ENCODE results near the gene TRAPPC5. TPM values are rescaled to one million over a fixed set of nuclear protein-coding genes. Genes with fewer than 3 reads are reported as not detected.
A peak's percentile ranks its signal among the peaks of the same experiment; 100 is the strongest.

TRAPPC5 gene
- total and polyA plus RNA-seq, 3 donors from 2014 or later: 194 to 226 (median 214) TPM

- TF ChIP-seq POLR2A (IDR thresholded peaks at IDR 0.05): no peak
- TF ChIP-seq CTCF (IDR thresholded peaks at IDR 0.05): no peak
- intact Hi-C loops (cut with DNase I; ENCODE audit: low total_unique reads): no loop called here
- Histone ChIP-seq H3K4me3 (no peak overlapping the region), H3K9me3 (no peaks in the 10 kb centered on the region), H3K4me1 (no peaks in the 10 kb centered on the region), H3K27ac (no peak overlapping the region), H3K36me3 (ENCODE audit: low read depth, missing control alignments) (no peaks in the 10 kb centered on the region), H3K27me3 (no peaks in the 10 kb centered on the region)
- no peak for DNase-seq
- 76 to 79% methylated on average over 8 of the region's 8 CpGs for WGBS, 2 donors
These were observed 22.7 kb downstream of the TRAPPC5 start for GRCh38 chr19:7703332-7703731.

GRCh38 chr19:7704280-7705060 is 23.8 kb downstream of the TRAPPC5 start:
- TF ChIP-seq POLR2A (IDR thresholded peaks at IDR 0.05): no peak
- TF ChIP-seq CTCF (IDR thresholded peaks at IDR 0.05): no peak
- no peaks in the 10 kb centered on the region for H3K4me1 ChIP-seq
- WGBS, 2 donors: 81 to 100% methylated on average over 1 to 6 of the region's 6 CpGs
- H3K36me3 ChIP-seq (ENCODE audit: low read depth, missing control alignments): no peaks in the 10 kb centered on the region
- intact Hi-C loops (cut with DNase I; ENCODE audit: low total_unique reads): no loop called here
- no peak for DNase-seq
- no peak overlapping the region for H3K27ac ChIP-seq
- H3K27me3 ChIP-seq: no peaks in the 10 kb centered on the region
- H3K4me3 ChIP-seq: no peak overlapping the region
- H3K9me3 ChIP-seq: no peaks in the 10 kb centered on the region

- TF ChIP-seq CTCF (IDR thresholded peaks at IDR 0.05): no peak
- TF ChIP-seq POLR2A (IDR thresholded peaks at IDR 0.05): no peak
- Histone ChIP-seq H3K27me3 (no peaks in the 10 kb centered on the region), H3K9me3 (no peaks in the 10 kb centered on the region), H3K4me1 (no peaks in the 10 kb centered on the region), H3K36me3 (ENCODE audit: low read depth, missing control alignments) (no peaks in the 10 kb centered on the region), H3K27ac (no peak overlapping the region), H3K4me3 (no peak overlapping the region)
- intact Hi-C loops (cut with DNase I; ENCODE audit: low total_unique reads): no loop called here
- 71 to 72% methylated on average over 24 of the region's 24 CpGs for WGBS, 2 donors
- peak; percentile 21 for DNase-seq
These were observed 25.0 kb downstream of the TRAPPC5 start for GRCh38 chr19:7705387-7706187.

- intact Hi-C loops (cut with DNase I; ENCODE audit: low total_unique reads): no loop called here
- no peaks in the 10 kb centered on the region for H3K9me3 ChIP-seq
- 84 to 87% methylated on average over 14 of the region's 14 CpGs for WGBS, 2 donors
- no peak overlapping the region for H3K4me3 ChIP-seq
- no peak overlapping the region for H3K27ac ChIP-seq
- no peak for DNase-seq
- no peak for TF ChIP-seq CTCF (IDR thresholded peaks at IDR 0.05)
- TF ChIP-seq POLR2A (IDR thresholded peaks at IDR 0.05): no peak
- H3K4me1 ChIP-seq: no peaks in the 10 kb centered on the region
- H3K27me3 ChIP-seq: no peaks in the 10 kb centered on the region
- H3K36me3 ChIP-seq (ENCODE audit: low read depth, missing control alignments): no peaks in the 10 kb centered on the region
These were observed 25.7 kb downstream of the TRAPPC5 start for GRCh38 chr19:7706188-7706954.
